K562 (cell line): ENCODE results near the gene ZNF577. TPM values are rescaled to one million over a fixed set of nuclear protein-coding genes. Genes with fewer than 3 reads are reported as not detected.

Source experiments
- ARNT ChIP-seq, 2 experiments: fragments of 450-650 bp; IDR thresholded peaks; 2 replicates each; pipeline ENCODE4 v1.6.1; 2016; ENCODE audit warnings: mild to moderate bottlenecking in 1 of 2
- BRF1 ChIP-seq: IDR thresholded peaks from 3 replicates; pipeline ENCODE4 v1.6.1; 2011; ENCODE audit warnings: borderline replicate concordance, mild to moderate bottlenecking; ENCODE audit not compliant: insufficient read length; ENCODE audit errors: extremely low read depth
- CEBPG ChIP-seq, 3 experiments: fragments of 200-800 bp in 1 of 3; sonication (Bioruptor generic) in 1 of 3; sonication (generic) in 1 of 3; formaldehyde crosslinking in 1 of 3; IDR thresholded peaks in 2 of 3; conservative IDR thresholded peaks in 1 of 3; 2 replicates each; pipeline versions ENCODE4 v1.6.1 to v1.8.0; 2016 to 2022; ENCODE audit warnings: missing compliant biosample characterization in 2 of 3, missing genetic modification characterization in 2 of 3, mild to moderate bottlenecking in 1 of 3, missing genetic modification reagents in 1 of 3
- CHD4 ChIP-seq: fragments of 200-600 bp; sonication (generic); IDR thresholded peaks from 3 replicates; pipeline ENCODE4 v1.6.1; 2012; ENCODE audit warnings: low read depth, mild to moderate bottlenecking, mixed read lengths, low read length, inconsistent platforms; ENCODE audit not compliant: insufficient read depth, insufficient replicate concordance, poor library complexity, severe bottlenecking
- CTBP1 ChIP-seq: fragments of 450-650 bp; IDR thresholded peaks from 2 replicates; pipeline ENCODE4 v1.6.1; 2016; ENCODE audit warnings: borderline replicate concordance
- ERF ChIP-seq: fragments of 450-650 bp; formaldehyde crosslinking; IDR thresholded peaks from 2 replicates; pipeline ENCODE4 v1.4.0; 2020; ENCODE audit warnings: mild to moderate bottlenecking, mixed read lengths
- FOXJ3 ChIP-seq: sonication (generic); formaldehyde crosslinking; IDR thresholded peaks from 2 replicates; pipeline ENCODE4 v1.4.0; 2020; ENCODE audit warnings: mild to moderate bottlenecking, missing genetic modification reagents
- FOXK2 ChIP-seq, 2 experiments: fragments of 450-650 bp; IDR thresholded peaks in 1 of 2; conservative IDR thresholded peaks in 1 of 2; 2 replicates each; pipeline ENCODE4 v1.6.1; 2016; ENCODE audit warnings: low read depth in 2 of 2, mild to moderate bottlenecking in 1 of 2
- GABPA ChIP-seq: fragments of 200-800 bp; sonication (Bioruptor generic); conservative IDR thresholded peaks from 2 replicates; pipeline ENCODE4 v1.6.1; 2016; ENCODE audit warnings: low read depth, missing genetic modification characterization, missing compliant biosample characterization
- KLF1 ChIP-seq: fragments of 450-650 bp; IDR thresholded peaks from 2 replicates; pipeline ENCODE4 v1.6.1; 2016; ENCODE audit warnings: missing genetic modification characterization, missing compliant biosample characterization
- NFATC3 ChIP-seq: fragments of 450-650 bp; IDR thresholded peaks from 2 replicates; pipeline ENCODE4 v1.6.1; 2017; ENCODE audit warnings: mild to moderate bottlenecking
- PHF21A ChIP-seq: fragments of 450-650 bp; IDR thresholded peaks from 2 replicates; pipeline ENCODE4 v1.6.1; 2017; ENCODE audit warnings: low read depth, borderline replicate concordance
- POLR2AphosphoS2 ChIP-seq: IDR thresholded peaks from 2 replicates; pipeline ENCODE4 v1.6.1; 2012; ENCODE audit warnings: low read length, improper control_type of control experiment
- POLR2G ChIP-seq: fragments of 200-400 bp; formaldehyde crosslinking; IDR thresholded peaks from 2 replicates; pipeline ENCODE4 v1.6.1; 2017; ENCODE audit warnings: low read depth, mild to moderate bottlenecking, antibody characterized with exemption, low read length, moderate library complexity
- RBFOX2 ChIP-seq: fragments of 200-400 bp; formaldehyde crosslinking; IDR thresholded peaks from 2 replicates; pipeline ENCODE4 v1.6.1; 2017; ENCODE audit warnings: low read depth, mild to moderate bottlenecking, low read length, moderate library complexity
- ZBTB7A ChIP-seq: IDR thresholded peaks from 2 replicates; pipeline ENCODE4 v1.6.1; 2011; ENCODE audit warnings: low read depth, mild to moderate bottlenecking, low read length, moderate library complexity, borderline replicate concordance; ENCODE audit not compliant: control insufficient read depth
- ZNF282 ChIP-seq: sonication (generic); formaldehyde crosslinking; IDR thresholded peaks from 2 replicates; pipeline ENCODE4 v1.8.1; 2023; ENCODE audit warnings: missing genetic modification reagents
- ZNF431 ChIP-seq: sonication (generic); formaldehyde crosslinking; IDR thresholded peaks from 2 replicates; pipeline ENCODE4 v1.8.0; 2022; ENCODE audit warnings: mild to moderate bottlenecking, missing genetic modification reagents
- polyA plus RNA-seq, 8 experiments: library from polyadenylated mRNA; depleted of rRNA in 4 of 8; stranded (reverse) in 5 of 8; unstranded in 3 of 8; fragments of >200 nt; fragmentation: Nextera tagmentation in 2 of 8; fragmentation: Illumina TruSeq in 1 of 8; extraction: Ambion mirVana in 2 of 8; extraction: Trizol in 1 of 8; gene quantifications; 2 replicates each; pipeline versions ENCODE4 v1.2.1 to v1.2.3, GENCODE V29; 2011 to 2014; ENCODE audit warnings: inconsistent platforms in 1 of 8, missing spikeins in 1 of 8
- total RNA-seq, 7 experiments: library from RNA; depleted of rRNA in 6 of 7; stranded (reverse); fragments of >200 nt in 6 of 7; fragmentation: Illumina TruSeq in 2 of 7; extraction: Trizol in 2 of 7; gene quantifications; 2 replicates each; pipeline versions ENCODE4 v1.2.1 to v1.2.3, GENCODE V29; 2011 to 2021; ENCODE audit warnings: low replicate concordance in 1 of 7
- TF ChIP-seq, protein P1 (sequence below): sonication (generic); formaldehyde crosslinking; IDR thresholded peaks from 2 replicates; pipeline ENCODE4 v1.8.0; 2023; ENCODE audit warnings: missing genetic modification reagents, mild to moderate bottlenecking, borderline replicate concordance
- TF ChIP-seq, protein P2 (sequence below), 2 experiments: fragments of 450-650 bp; IDR thresholded peaks; 2 replicates each; pipeline ENCODE4 v1.6.1; 2016

The ZNF577 gene
- total and polyA plus RNA-seq, 9 of the 15 experiments (the other 6 are each of a cell fraction or from before 2014, with no cell fraction given), result 1.3 to 12.7 (median 7.0) TPM

- TF ChIP-seq, protein P1, sequence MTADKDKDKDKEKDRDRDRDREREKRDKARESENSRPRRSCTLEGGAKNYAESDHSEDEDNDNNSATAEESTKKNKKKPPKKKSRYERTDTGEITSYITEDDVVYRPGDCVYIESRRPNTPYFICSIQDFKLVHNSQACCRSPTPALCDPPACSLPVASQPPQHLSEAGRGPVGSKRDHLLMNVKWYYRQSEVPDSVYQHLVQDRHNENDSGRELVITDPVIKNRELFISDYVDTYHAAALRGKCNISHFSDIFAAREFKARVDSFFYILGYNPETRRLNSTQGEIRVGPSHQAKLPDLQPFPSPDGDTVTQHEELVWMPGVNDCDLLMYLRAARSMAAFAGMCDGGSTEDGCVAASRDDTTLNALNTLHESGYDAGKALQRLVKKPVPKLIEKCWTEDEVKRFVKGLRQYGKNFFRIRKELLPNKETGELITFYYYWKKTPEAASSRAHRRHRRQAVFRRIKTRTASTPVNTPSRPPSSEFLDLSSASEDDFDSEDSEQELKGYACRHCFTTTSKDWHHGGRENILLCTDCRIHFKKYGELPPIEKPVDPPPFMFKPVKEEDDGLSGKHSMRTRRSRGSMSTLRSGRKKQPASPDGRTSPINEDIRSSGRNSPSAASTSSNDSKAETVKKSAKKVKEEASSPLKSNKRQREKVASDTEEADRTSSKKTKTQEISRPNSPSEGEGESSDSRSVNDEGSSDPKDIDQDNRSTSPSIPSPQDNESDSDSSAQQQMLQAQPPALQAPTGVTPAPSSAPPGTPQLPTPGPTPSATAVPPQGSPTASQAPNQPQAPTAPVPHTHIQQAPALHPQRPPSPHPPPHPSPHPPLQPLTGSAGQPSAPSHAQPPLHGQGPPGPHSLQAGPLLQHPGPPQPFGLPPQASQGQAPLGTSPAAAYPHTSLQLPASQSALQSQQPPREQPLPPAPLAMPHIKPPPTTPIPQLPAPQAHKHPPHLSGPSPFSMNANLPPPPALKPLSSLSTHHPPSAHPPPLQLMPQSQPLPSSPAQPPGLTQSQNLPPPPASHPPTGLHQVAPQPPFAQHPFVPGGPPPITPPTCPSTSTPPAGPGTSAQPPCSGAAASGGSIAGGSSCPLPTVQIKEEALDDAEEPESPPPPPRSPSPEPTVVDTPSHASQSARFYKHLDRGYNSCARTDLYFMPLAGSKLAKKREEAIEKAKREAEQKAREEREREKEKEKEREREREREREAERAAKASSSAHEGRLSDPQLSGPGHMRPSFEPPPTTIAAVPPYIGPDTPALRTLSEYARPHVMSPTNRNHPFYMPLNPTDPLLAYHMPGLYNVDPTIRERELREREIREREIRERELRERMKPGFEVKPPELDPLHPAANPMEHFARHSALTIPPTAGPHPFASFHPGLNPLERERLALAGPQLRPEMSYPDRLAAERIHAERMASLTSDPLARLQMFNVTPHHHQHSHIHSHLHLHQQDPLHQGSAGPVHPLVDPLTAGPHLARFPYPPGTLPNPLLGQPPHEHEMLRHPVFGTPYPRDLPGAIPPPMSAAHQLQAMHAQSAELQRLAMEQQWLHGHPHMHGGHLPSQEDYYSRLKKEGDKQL (CRISPR knock-in tag), result no peak
- TF ChIP-seq POLR2AphosphoS2, result no peak
- TF ChIP-seq CTBP1, result peak; percentile 41; the same call in 1 of the 2 replicates
- no peak for TF ChIP-seq ZNF282 (CRISPR knock-in tag)
- TF ChIP-seq FOXK2 (conservative IDR thresholded peaks at IDR 0.05 in 1 of 2, IDR thresholded peaks at IDR 0.05 in 1 of 2; ENCODE audit: low read depth in 2 of 2), result peak in 1 of 2 experiments; percentile 62; a peak in 1 of 4 replicates
- no peak for TF ChIP-seq ZNF431 (CRISPR knock-in tag)
- TF ChIP-seq ZBTB7A, result peak; percentile 54; the same call in 1 of the 2 replicates
- TF ChIP-seq PHF21A, result no peak
- no peak for TF ChIP-seq ERF (CRISPR knock-in tag)
- TF ChIP-seq FOXJ3 (CRISPR knock-in tag), result no peak
- no peak for TF ChIP-seq KLF1 (tag)
- no peak for TF ChIP-seq BRF1
- no peak for TF ChIP-seq CEBPG (CRISPR knock-in tag; IDR thresholded peaks at IDR 0.05)
- peak in 1 of 2 experiments; percentile 48; a peak in 1 of 4 replicates for TF ChIP-seq CEBPG (tag; conservative IDR thresholded peaks at IDR 0.05 in 1 of 2, IDR thresholded peaks at IDR 0.05 in 1 of 2)
- TF ChIP-seq ARNT (IDR thresholded peaks at IDR 0.05), result no peak; a peak in 2 of 4 replicates
- TF ChIP-seq, protein P2, sequence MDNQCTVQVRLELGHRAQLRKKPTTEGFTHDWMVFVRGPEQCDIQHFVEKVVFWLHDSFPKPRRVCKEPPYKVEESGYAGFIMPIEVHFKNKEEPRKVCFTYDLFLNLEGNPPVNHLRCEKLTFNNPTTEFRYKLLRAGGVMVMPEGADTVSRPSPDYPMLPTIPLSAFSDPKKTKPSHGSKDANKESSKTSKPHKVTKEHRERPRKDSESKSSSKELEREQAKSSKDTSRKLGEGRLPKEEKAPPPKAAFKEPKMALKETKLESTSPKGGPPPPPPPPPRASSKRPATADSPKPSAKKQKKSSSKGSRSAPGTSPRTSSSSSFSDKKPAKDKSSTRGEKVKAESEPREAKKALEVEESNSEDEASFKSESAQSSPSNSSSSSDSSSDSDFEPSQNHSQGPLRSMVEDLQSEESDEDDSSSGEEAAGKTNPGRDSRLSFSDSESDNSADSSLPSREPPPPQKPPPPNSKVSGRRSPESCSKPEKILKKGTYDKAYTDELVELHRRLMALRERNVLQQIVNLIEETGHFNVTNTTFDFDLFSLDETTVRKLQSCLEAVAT (IDR thresholded peaks at IDR 0.05), result peak in 1 of 2 experiments; percentile 74; a peak in 1 of 4 replicates
- no peak for TF ChIP-seq CHD4
- TF ChIP-seq NFATC3, result no peak
- peak; percentile 87 for TF ChIP-seq POLR2G
- peak; percentile 25; the same call in 1 of the 2 replicates for TF ChIP-seq GABPA
- TF ChIP-seq RBFOX2, result peak; percentile 84
Observed at GRCh38 chr19:51904331-51905165, 16.8 kb upstream of the ZNF577 start, which contains the start of gene ZNF649 (continued).
